GM23248 (cell line): ENCODE measurements around the gene NOS1AP.

Experiments used
- EZH2 ChIP-seq: fragments of 200-600 bp; sonication (generic); IDR thresholded peaks from 2 replicates; pipeline ENCODE4 v1.6.1; 2018; ENCODE audit warnings: antibody characterized with exemption, mild to moderate bottlenecking; ENCODE audit not compliant: insufficient read depth, poor library complexity, severe bottlenecking
- EZH2phosphoT487 ChIP-seq: fragments of 200-600 bp; sonication (generic); IDR thresholded peaks from 2 replicates; pipeline ENCODE4 v1.6.1; 2018; ENCODE audit warnings: antibody characterized with exemption, moderate library complexity, mild to moderate bottlenecking, low read depth; ENCODE audit not compliant: insufficient read depth

- TF ChIP-seq EZH2 = no peak
- TF ChIP-seq EZH2phosphoT487 = no peak
Observed at GRCh38 chr1:162416909-162417308, 347.4 kb downstream of the NOS1AP start.
